ENCODE measurements around the gene BARHL1. TPM values are rescaled to one million over a fixed set of nuclear protein-coding genes. Genes with fewer than 3 reads are reported as not detected.

BARHL1 gene
- total and polyA plus RNA-seq, 2 donors (not counting 1 experiment from before 2014, with no cell fraction given) = not detected

DNA sequence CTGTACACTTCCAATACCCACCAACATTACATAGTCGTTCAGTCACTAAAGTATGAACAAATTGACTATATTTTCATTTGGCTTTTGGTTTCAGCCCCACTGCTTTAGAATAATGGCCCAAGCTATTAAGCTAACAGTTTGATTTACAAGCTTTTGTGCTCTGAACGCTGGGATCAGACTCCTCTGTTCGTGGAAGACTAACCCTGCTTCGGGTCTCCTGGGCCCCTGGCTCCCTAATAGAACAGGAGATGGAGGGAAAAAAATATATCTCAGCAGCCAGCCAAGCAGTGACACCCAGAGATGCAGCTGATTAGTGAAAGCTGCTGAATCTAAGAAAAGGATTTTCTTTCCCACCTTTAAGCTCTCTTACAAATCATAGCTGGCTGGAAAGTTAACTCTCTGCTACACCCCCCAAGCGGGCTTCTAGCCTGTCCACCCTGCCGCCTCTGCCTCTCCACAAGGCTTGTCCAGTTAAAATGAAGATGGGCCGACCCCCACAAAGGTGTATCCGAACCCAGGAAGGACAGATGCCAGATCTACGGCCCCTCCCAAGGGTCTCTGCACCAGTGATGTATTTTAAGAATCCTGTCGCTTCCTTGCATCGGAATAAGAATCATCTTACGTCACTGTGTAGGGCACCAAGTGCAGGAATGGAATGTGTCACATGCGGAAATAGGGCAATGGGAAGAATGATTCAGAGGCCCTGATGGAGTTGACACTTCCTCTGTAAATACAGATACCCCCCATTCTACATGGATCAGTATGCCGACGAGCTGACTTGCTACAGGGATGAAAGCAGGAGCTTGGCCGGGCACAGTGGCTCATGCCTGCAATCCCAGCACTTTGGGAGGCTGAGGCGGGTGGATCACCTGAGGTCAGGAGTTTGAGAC is 33.4 kb upstream of the BARHL1 start:
- H3K27me3 ChIP-seq (ENCODE audit: control insufficient read depth, insufficient read depth, low read length) = no peaks in the 10 kb centered on the region
- no peaks in the 10 kb centered on the region for H4K20me1 ChIP-seq (ENCODE audit: control insufficient read depth, extremely low read depth, insufficient read depth, low read length)
- no peak overlapping the region for H3K4me3 ChIP-seq (replicated peaks in 1 of 4; ENCODE audit: control extremely low read depth in 1 of 4, insufficient read depth in 1 of 4, low read depth in 3 of 4, low read length in 4 of 4)
- H3K79me2 ChIP-seq (ENCODE audit: control insufficient read depth, insufficient read depth, low read length) = no peaks in the 10 kb centered on the region
- no peak overlapping the region for H2AFZ ChIP-seq (ENCODE audit: low read length)
- no peak overlapping the region for H3K9ac ChIP-seq (ENCODE audit: insufficient read depth, low read length)
- H3K4me2 ChIP-seq (ENCODE audit: extremely low read depth, insufficient read depth, low read length) = no peak overlapping the region
- DNase-seq (ENCODE audit: low read depth in 2 of 2) = peak in 1 of 2 donors; percentile 12
- no peaks in the 10 kb centered on the region for H3K36me3 ChIP-seq (ENCODE audit: control insufficient read depth, insufficient read depth, low read length)
- no peak for TF ChIP-seq EZH2 (IDR thresholded peaks at IDR 0.05; ENCODE audit: low read length, missing control alignments)
- no peak for TF ChIP-seq CTCF (conservative IDR thresholded peaks at IDR 0.05 in 1 of 2, IDR thresholded peaks at IDR 0.05 in 1 of 2; ENCODE audit: low read depth in 1 of 2, low read length in 2 of 2)
- H3K9me3 ChIP-seq (ENCODE audit: control insufficient read depth, insufficient read depth, low read depth, low read length) = no peaks in the 10 kb centered on the region
- H3K4me1 ChIP-seq (ENCODE audit: control insufficient read depth, extremely low read depth, insufficient read depth, low read length) = peaks cover 2% of the 10 kb centered on the region
- no peak overlapping the region for H3K27ac ChIP-seq (ENCODE audit: insufficient read depth, low read length)

DNA sequence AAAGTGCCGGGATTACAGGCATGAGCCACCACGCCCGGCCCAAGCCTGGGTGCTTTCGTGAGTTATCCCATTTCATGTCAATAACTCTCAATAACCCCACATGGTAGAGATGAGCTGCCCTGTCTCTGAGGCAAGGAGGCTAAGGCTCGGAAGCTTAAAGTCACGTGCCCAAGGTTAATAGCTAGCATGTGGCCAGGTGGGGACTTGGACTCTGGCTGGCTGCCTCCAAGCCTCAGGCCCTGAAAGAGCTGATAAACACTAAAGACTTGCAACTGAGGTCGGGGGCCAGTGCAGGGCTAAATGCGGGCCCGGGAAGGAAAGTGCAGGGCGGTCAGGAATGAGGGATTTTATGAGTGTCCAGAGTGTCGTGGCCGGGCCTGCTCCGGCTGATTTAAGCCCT is 30.9 kb upstream of the BARHL1 start:
- no peak overlapping the region for H2AFZ ChIP-seq (ENCODE audit: low read length)
- no peaks in the 10 kb centered on the region for H3K27me3 ChIP-seq (ENCODE audit: control insufficient read depth, insufficient read depth, low read length)
- no peaks in the 10 kb centered on the region for H3K9me3 ChIP-seq (ENCODE audit: control insufficient read depth, insufficient read depth, low read depth, low read length)
- H3K4me1 ChIP-seq (ENCODE audit: control insufficient read depth, extremely low read depth, insufficient read depth, low read length) = peaks cover 2% of the 10 kb centered on the region
- H3K4me2 ChIP-seq (ENCODE audit: extremely low read depth, insufficient read depth, low read length) = no peak overlapping the region
- no peak overlapping the region for H3K4me3 ChIP-seq (replicated peaks in 1 of 4; ENCODE audit: control extremely low read depth in 1 of 4, insufficient read depth in 1 of 4, low read depth in 3 of 4, low read length in 4 of 4)
- H3K27ac ChIP-seq (ENCODE audit: insufficient read depth, low read length) = no peak overlapping the region
- no peak for TF ChIP-seq EZH2 (IDR thresholded peaks at IDR 0.05; ENCODE audit: low read length, missing control alignments)
- TF ChIP-seq CTCF (conservative IDR thresholded peaks at IDR 0.05 in 1 of 2, IDR thresholded peaks at IDR 0.05 in 1 of 2; ENCODE audit: low read depth in 1 of 2, low read length in 2 of 2) = no peak
- H4K20me1 ChIP-seq (ENCODE audit: control insufficient read depth, extremely low read depth, insufficient read depth, low read length) = no peaks in the 10 kb centered on the region
- DNase-seq (ENCODE audit: low read depth in 2 of 2) = no peak
- no peaks in the 10 kb centered on the region for H3K79me2 ChIP-seq (ENCODE audit: control insufficient read depth, insufficient read depth, low read length)
- H3K9ac ChIP-seq (ENCODE audit: insufficient read depth, low read length) = no peak overlapping the region
- H3K36me3 ChIP-seq (ENCODE audit: control insufficient read depth, insufficient read depth, low read length) = no peaks in the 10 kb centered on the region

DNA sequence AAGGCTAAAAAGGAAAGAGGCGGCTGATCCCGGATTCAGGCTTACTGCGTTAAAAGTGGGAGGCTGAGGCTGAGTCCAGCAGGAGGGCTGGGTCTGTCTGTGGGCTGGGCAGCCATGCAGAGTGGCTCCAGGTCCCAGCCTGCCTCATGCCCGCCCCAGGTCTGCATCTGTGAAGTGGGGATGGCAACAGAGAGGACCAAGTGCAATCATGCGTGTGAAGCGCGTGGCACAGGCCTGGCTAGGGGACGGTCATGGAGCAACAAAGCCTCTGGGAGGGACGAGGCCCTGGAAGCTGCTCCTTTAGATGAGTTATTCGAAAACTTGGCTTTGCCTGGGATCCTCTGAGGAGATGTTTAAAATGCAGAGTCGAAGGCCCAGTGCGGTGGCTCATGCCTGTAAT is 30.4 kb upstream of the BARHL1 start:
- H4K20me1 ChIP-seq (ENCODE audit: control insufficient read depth, extremely low read depth, insufficient read depth, low read length) = no peaks in the 10 kb centered on the region
- DNase-seq (ENCODE audit: low read depth in 2 of 2) = no peak
- H3K4me3 ChIP-seq (replicated peaks in 1 of 4; ENCODE audit: control extremely low read depth in 1 of 4, insufficient read depth in 1 of 4, low read depth in 3 of 4, low read length in 4 of 4) = no peak overlapping the region
- peaks cover 2% of the 10 kb centered on the region for H3K4me1 ChIP-seq (ENCODE audit: control insufficient read depth, extremely low read depth, insufficient read depth, low read length)
- H3K36me3 ChIP-seq (ENCODE audit: control insufficient read depth, insufficient read depth, low read length) = no peaks in the 10 kb centered on the region
- TF ChIP-seq CTCF (conservative IDR thresholded peaks at IDR 0.05 in 1 of 2, IDR thresholded peaks at IDR 0.05 in 1 of 2; ENCODE audit: low read depth in 1 of 2, low read length in 2 of 2) (no peak), EZH2 (IDR thresholded peaks at IDR 0.05; ENCODE audit: low read length, missing control alignments) (no peak)
- H3K27ac ChIP-seq (ENCODE audit: insufficient read depth, low read length) = no peak overlapping the region
- H3K9me3 ChIP-seq (ENCODE audit: control insufficient read depth, insufficient read depth, low read depth, low read length) = no peaks in the 10 kb centered on the region
- H3K9ac ChIP-seq (ENCODE audit: insufficient read depth, low read length) = no peak overlapping the region
- H3K79me2 ChIP-seq (ENCODE audit: control insufficient read depth, insufficient read depth, low read length) = no peaks in the 10 kb centered on the region
- no peak overlapping the region for H3K4me2 ChIP-seq (ENCODE audit: extremely low read depth, insufficient read depth, low read length)
- no peak overlapping the region for H2AFZ ChIP-seq (ENCODE audit: low read length)
- H3K27me3 ChIP-seq (ENCODE audit: control insufficient read depth, insufficient read depth, low read length) = no peaks in the 10 kb centered on the region

Measured in fibroblast of lung (primary cell).